Coronary artery (tissue), 2 donors: ENCODE results near the gene HMGXB3.
A peak's percentile ranks its signal among the peaks of the same experiment; 100 is the strongest.

Source experiments
- DNase-seq: peaks from one replicate; pipeline ENCODE4 v3.0.0-alpha.2; 2017; ENCODE audit warnings: low spot score
- H3K27ac ChIP-seq, 2 donors: fragments of 200-600 bp; sonication (generic); one replicate each; pipeline ENCODE4 v1.5.1; 2016 to 2019
- H3K4me3 ChIP-seq: fragments of 200-600 bp; sonication (generic); 2 replicates; pipeline ENCODE4 v1.5.1; 2016; ENCODE audit warnings: mild to moderate bottlenecking, moderate library complexity
- TF ChIP-seq, protein P1 (sequence below): fragments of 200-600 bp; sonication (generic); IDR thresholded peaks from one replicate; pipeline ENCODE4 v1.5.1; 2019; ENCODE audit warnings: antibody characterized with exemption

Gene HMGXB3

DNA sequence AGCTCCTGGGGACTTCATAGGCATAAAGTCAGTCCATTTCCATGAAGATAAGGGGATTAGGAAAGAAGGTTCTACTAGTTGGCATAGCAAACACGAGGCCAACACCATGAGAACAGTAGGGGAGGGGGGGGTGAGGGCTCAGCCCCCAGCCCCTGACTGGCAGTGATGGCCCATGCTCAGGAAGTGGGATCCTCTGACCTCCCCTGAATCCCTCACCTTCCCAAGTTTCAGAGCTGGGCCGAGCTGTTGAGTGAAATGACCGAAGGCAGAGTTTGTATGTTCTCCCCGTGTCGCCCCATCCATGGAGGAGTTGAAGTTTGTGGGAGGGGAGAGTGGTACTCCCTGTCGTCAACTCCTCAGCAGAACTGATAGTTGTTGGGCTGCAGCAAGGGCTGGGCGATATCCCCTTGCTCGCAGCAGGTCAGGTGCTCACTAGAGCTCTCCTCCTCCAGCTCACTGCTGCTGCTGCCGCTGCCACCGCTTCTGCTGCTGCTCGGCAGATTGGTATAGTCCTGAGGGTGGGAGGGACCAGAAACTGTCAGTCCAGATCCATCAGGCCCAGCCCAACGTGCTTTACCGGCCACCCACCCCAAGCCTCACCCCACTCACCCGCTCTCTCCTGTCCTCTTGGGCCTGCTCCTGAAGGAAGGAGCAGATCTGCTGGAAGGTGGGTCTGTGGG, 53.3 kb downstream of the HMGXB3 start:
- Histone ChIP-seq H3K4me3 (no peak overlapping the region), H3K27ac (peak overlapping the region in 1 of 2 donors; percentile 21)
- TF ChIP-seq, protein P1, sequence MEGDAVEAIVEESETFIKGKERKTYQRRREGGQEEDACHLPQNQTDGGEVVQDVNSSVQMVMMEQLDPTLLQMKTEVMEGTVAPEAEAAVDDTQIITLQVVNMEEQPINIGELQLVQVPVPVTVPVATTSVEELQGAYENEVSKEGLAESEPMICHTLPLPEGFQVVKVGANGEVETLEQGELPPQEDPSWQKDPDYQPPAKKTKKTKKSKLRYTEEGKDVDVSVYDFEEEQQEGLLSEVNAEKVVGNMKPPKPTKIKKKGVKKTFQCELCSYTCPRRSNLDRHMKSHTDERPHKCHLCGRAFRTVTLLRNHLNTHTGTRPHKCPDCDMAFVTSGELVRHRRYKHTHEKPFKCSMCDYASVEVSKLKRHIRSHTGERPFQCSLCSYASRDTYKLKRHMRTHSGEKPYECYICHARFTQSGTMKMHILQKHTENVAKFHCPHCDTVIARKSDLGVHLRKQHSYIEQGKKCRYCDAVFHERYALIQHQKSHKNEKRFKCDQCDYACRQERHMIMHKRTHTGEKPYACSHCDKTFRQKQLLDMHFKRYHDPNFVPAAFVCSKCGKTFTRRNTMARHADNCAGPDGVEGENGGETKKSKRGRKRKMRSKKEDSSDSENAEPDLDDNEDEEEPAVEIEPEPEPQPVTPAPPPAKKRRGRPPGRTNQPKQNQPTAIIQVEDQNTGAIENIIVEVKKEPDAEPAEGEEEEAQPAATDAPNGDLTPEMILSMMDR = no peak
- DNase-seq = peak; percentile 69

DNA sequence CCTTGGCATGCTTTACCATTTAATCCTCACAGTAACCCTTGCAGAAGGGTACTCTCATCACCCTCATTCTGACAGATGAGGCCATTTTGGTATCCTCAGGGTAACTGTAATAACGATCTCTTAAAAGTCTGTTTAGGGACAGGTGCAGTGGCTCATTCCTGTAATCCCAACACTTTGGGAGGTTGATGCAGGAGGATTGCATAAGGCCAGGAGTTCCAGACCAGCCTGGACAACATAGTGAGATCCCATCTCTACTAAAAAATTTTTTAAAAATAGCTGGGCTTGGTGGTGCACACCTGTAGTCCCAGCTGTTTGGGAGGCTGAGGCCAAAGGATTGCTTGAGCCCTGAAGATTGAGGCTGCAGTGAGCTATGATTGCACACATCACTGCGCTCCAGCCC, 54.0 kb downstream of the HMGXB3 start:
- H3K27ac ChIP-seq = no peak overlapping the region

DNA sequence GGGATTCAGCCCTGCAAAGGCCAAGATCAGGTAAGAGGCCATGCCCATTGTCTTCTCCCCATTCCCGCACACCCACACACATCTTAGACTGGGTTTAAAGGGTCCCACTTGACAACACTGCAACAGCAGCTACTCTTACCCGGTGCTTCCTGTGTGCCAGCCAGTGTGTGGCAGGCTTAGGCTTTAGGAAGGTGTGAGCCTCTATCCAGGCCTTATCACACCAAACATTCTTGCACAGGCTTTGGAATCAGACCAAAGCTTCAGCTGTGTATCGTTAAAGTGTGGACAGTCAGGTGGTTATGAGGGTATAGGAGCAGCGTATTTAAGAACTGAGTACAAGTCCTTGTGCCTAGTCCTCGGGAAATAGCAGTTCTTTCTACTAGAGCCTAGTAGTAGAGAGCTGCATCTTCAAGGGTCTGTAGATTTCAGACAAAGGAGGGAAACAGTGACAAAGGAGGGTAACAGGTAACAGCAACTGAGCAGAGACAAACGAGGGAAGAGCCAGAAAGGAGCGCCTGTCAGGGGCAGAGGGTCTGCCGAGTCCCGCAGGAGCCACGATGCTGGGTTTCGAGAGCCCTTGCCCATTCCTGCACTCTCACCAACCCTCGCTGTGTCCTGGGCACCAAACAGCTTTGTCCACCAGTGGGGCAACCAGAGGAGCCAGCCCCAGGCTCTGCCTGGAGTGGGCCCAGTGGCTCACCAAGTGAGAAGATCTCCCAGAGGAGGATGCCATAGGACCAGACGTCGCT, 55.0 kb downstream of the HMGXB3 start:
- TF ChIP-seq, protein P1 = no peak
- no peak for DNase-seq
- H3K4me3 ChIP-seq = no peak overlapping the region
- H3K27ac ChIP-seq = no peak overlapping the region

More for the DNA sequence above, 54.0 kb downstream of the HMGXB3 start:
- DNase-seq = no peak
- no peak overlapping the region for H3K4me3 ChIP-seq
- TF ChIP-seq, protein P1 = no peak

DNA sequence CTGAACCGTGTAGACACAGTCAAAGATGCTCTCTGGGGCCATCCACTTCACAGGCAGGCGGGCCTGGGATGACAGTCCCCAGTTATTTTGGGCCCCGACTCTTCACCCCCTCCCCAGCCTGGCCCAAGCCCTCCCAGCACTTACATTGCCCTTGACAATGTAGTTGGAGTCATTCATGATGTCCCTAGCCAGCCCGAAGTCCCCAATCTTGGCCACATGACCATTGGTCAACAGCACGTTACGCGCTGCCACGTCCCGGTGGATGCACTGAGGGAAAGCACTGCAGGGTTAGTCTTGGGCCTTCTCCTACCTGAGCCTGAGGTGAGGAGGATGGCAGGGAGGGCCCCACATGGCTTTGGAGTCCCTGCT, 55.5 kb downstream of the HMGXB3 start:
- TF ChIP-seq, protein P1 = no peak
- DNase-seq = no peak
- H3K27ac ChIP-seq = no peak overlapping the region
- H3K4me3 ChIP-seq = no peak overlapping the region

DNA sequence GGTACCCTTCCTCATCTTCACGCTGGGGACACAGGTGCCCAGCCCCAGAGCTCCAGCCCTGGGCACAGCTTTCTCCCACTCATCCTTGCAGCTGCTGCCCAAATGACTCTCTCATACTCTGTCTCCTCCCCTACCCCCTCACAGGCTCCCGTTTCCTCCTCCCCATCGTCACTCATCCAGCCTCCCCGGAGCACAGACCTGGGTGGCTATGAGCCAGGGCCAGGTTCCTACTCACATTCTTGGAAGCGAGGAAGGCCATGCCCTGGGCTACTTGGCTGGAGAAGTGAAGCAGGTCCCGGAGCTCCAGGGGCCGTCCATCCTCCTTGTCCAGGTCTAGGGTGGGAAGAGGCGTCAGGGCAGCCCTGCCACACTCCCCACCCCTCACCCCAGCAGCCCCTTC, 56.5 kb downstream of the HMGXB3 start:
- no peak for DNase-seq
- no peak overlapping the region for H3K27ac ChIP-seq
- TF ChIP-seq, protein P1 = no peak
- H3K4me3 ChIP-seq = no peak overlapping the region

DNA sequence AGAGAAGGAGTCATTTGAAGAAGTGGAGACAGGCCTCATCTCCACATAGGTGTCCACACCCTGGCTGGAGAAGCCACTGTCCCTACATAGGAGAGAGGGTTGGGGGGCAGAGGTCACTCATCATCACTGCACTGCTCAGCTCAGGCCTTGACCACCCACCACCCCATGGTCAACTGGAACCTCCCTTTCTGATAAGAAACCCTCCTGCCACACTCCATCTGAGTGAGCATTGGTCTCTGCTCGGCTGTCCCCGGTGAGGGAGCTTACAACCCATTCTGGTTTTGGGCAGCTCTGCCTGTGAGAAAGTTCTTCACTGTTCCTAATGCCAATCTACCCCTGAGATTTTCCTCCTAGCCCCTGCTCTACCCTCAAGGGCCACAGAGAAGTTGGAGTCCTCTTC, 57.0 kb downstream of the HMGXB3 start:
- Histone ChIP-seq H3K27ac (peak overlapping the region in 1 of 2 donors; percentile 51), H3K4me3 (no peak overlapping the region)
- TF ChIP-seq, protein P1 = no peak
- DNase-seq = no peak

DNA sequence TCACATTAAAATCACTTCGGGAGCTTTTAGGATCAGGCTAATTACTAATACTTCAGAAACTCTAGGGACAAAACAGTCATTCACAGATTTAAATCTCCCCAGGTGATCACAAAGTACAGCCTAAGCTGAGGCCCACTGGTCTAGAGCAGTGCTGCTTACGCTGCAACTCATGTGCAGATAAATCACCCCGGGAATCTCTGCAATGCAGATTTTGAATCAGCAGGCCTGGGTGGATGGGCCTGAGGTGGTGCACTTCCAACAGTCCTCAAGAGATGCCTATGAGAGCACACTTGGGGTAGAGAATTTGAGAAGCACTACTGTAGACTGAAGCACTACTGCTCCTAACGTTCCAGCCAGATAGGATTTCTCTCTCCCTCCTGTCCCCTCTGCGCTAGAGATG, 57.5 kb downstream of the HMGXB3 start:
- no peak for DNase-seq
- no peak overlapping the region for H3K4me3 ChIP-seq
- peak overlapping the region in 1 of 2 donors; percentile 21 for H3K27ac ChIP-seq

More for the DNA sequence above, 57.5 kb downstream of the HMGXB3 start:
- TF ChIP-seq, protein P1 = no peak
